Skin of body (tissue), 2 donors: ENCODE measurements around the gene SLC2A8. TPM values are rescaled to one million over a fixed set of nuclear protein-coding genes. Genes with fewer than 3 reads are reported as not detected.
A peak's percentile ranks its signal among the peaks of the same experiment; 100 is the strongest.

ENCODE experiments used
- DNase-seq: peaks from one replicate; lab custom pipeline; 2025; lab: John Stamatoyannopoulos, UW
- total RNA-seq: library from RNA; depleted of rRNA; stranded (reverse); fragments of >200 nt; gene quantifications from one replicate; pipeline ENCODE4 v1.2.3, GENCODE V29; 2014

The SLC2A8 gene
- total RNA-seq, 1 donor from 2014 or later: 6.8 TPM

- no peak for DNase-seq
Measured at GRCh38 chr9:127430415-127430814, 33.4 kb downstream of the SLC2A8 start.

- no peak for DNase-seq
Measured at GRCh38 chr9:127437497-127438264, 40.7 kb downstream of the SLC2A8 start.

DNA sequence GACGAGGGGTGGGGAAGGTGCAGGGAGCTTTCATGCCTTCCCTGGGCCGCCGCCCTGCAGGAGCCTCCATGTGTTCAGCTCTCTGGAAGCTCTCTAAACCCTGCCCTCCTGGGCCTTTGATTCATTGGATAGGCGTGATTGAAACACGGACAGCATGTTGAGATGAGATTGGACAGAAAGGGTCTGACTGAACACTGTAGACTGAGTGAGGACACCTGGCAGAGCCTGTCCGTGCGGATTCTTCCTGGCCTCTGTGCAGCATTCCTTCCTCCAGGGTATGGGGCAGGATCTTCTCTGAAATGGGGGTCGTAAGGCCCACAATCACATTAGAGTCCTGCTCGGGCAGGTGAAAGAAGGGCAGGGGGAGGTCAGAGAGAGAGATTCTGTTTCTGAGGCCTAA, 41.4 kb downstream of the SLC2A8 start:
- no peak for DNase-seq

GRCh38 chr9:127444283-127444920, 47.4 kb downstream of the SLC2A8 start:
- no peak for DNase-seq

DNA sequence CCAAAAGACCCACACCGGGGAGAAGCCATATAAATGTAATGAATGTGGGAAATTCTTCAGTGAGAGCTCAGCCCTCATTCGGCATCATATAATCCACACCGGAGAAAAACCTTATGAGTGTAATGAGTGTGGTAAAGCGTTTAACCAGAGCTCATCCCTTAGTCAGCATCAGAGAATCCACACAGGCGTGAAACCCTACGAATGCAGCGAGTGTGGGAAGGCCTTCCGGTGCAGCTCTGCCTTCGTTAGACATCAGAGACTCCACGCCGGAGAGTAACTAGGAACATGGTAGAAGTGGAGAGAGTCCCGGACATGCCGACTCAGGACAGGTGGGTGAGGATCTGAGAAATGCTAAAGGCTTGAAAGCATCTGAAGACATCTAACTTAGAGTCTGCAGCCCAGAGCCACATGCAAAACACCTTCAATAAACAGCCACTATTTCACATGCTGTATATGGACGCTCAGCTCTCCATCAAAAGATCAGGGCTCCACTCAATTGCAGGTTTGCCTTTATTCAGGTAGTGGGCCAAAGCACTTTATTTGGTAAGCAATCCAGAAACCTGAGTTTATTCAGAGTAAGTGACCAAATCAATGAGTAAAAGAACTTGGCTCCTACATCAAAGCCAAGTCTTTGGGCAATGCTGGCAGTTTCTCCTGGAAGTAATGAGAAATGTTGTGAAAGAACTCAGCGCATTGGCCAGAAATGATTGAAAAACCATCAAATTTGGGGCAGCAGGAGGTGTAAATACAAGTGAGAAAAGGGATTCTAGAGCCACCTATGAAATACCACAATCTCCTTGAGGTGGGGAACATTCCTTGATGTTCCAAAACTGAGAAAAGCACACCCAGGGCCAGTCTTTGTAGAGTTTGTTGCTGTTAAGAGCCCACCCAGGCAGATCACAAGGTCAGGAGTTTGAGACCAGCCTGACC, 48.2 kb downstream of the SLC2A8 start:
- DNase-seq: no peak

- no peak for DNase-seq
Measured at GRCh38 chr9:127445851-127446712, 49.1 kb downstream of the SLC2A8 start.

DNA sequence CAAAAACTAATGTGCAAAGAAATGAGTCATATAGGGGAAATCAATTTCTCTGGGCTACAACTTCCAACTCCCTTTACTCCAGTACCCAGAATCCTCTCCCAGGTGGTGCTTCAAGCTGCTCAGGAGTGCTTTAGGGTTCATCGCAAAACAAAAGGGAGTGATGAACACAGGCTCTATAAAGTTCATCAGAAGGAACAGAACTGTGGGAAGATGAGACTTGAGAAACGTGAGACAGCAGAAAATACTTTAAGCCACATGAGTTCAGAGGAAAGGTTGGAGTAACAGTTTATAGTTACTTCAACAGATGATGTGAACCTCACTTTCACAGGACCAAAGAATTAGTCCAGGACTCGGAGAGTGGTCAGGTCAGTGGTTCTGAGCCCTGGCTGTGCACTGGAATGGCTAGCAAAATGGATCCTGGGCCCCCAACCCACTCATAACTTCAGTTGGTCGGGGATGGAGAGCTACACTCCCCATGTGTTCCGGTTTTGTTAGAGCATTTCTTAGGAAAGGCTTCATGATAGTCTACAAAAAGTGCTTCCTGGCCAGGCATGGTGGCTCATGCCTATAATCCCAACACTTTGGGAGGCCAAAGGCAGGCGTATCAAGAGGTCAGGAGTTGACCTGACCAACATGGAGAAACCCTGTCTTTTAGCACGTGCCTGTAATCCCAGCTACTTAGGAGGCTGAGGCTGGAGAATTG, 49.9 kb downstream of the SLC2A8 start:
- DNase-seq: no peak

- no peak for DNase-seq
Measured at GRCh38 chr9:127447416-127448111, 50.6 kb downstream of the SLC2A8 start.

DNA sequence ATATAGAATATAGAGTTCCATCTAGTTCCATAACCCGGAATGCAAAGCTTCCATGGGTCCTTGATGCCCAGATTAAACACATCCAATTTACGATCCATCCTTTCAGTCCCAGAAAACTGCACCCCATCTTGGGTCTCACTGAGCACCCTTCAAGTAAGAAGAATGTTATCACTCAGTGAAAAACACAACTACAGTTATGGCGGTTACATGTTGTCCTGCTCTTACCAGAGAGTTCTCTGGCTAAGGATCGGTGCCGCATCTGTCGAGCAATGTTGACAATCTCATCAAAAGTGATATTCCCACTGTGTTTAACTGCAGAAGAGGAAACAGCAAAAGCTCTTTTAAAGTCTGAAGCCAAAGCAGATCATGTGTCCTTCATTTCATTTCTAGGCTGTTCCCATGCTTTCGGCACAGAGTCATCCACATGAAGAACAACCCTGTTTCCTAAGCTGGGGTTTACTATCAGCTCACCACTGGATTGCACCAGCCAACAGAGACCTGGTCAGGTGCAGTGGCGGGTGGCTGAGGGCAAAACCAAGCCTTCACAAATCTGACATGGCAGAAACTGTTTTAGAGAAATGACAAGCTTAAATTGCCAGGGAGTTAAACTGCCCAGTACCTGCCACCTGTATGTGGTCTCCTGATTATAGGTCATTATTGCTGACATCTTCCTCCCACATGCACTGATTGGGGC, 51.3 kb downstream of the SLC2A8 start:
- DNase-seq: no peak

DNA sequence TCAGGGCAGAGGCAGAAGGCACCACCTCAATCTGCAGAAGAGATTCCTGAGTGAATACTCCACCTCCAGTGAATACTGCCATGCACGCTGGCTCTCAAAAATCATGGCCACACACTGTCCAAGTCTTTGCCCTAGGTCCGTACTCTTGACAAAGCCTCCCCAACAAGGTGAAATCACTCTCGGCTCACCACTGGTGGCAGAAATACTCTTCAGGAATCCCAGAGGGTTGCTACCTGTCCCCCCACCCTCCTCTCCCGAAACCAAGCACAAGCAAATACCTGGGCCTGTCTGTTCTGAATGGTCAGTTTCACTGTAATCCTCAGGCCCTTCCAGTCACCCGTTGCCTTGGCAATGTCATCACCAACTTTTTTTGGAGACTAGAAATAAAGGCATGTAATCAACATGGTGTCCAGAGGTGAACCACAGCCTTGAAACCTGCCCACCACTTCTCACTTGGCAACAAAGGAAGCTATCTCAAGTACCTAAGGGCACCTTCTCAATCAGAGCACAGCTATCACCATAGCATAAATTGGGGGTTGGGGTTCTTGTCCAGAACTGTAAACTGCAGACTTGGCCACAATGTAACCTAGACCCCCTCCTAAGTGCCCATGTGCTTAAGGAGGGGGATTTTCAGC, 52.5 kb downstream of the SLC2A8 start:
- no peak for DNase-seq

GRCh38 chr9:127450243-127450760, 53.3 kb downstream of the SLC2A8 start:
- no peak for DNase-seq

DNA sequence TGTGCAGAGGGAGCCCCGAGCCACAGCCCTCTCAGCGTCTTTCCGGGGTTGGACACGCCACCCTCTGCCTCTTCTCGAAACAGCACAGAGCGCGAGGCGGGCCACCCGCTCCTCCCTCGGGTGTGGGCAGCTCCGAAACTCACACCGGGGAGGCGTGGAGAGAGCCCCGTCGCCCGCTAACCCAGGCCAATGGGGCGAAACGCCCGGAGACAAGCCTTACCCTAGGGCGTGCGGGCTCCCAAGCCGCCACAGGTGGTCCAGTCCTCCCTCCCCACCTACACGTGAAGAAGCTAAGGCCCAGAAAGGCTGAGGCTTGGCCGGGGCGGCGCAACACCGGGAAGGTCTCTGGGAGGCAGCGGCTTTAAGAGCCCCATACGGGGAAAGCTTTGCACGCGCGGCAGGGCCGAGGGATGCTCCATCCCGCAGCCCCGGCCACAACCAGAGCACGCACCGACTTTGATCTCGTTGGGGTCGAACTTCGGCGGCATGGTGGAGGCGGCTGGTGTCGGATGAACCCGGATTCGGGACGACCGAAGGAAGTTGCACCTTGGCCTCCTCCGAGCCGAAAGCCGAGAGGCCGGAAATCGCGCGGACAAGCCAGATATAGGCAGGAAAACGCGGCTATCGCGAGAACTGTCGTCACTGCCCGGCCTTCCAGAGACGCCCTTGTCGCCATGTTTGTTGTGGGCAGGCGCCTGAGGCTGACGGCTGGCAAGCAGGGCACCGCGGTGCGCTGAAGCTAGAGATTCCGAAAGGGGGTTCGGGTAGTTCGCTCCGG, 54.0 kb downstream of the SLC2A8 start, which contains the start of the genes LRSAM1 and RPL12:
Gene LRSAM1, plus strand, starts transcription at position 681 of the 778 bp plus-strand sequence. CDS start 3,018 bp downstream, outside the sequence.
Gene RPL12, minus strand, starts transcription at position 577 of the 778 bp plus-strand sequence. Its CDS starts 89 bp downstream, at position 488.
- peak; percentile 92 for DNase-seq

DNA sequence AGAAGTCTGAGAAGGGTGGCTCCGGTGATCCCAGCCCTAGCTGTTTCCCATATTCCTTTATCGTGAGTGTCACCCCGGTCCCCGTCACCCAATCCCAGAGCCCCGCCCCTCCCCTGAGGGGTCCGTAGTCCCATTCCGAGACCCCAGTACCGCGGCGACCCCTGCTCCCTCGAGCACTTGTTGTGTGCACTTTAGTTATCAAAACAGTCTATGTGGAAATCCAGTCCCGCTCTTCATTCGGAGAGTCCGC, 54.6 kb downstream of the SLC2A8 start:
- DNase-seq: no peak

- peak; percentile 43 for DNase-seq
Measured at GRCh38 chr9:127451858-127452656, 55.1 kb downstream of the SLC2A8 start.

GRCh38 chr9:127452691-127453090, 55.7 kb downstream of the SLC2A8 start:
- DNase-seq: no peak

GRCh38 chr9:127455324-127455992, 58.5 kb downstream of the SLC2A8 start:
- no peak for DNase-seq
